ENCODE measurements around the gene TXNRD2.

TXNRD2 gene

DNA sequence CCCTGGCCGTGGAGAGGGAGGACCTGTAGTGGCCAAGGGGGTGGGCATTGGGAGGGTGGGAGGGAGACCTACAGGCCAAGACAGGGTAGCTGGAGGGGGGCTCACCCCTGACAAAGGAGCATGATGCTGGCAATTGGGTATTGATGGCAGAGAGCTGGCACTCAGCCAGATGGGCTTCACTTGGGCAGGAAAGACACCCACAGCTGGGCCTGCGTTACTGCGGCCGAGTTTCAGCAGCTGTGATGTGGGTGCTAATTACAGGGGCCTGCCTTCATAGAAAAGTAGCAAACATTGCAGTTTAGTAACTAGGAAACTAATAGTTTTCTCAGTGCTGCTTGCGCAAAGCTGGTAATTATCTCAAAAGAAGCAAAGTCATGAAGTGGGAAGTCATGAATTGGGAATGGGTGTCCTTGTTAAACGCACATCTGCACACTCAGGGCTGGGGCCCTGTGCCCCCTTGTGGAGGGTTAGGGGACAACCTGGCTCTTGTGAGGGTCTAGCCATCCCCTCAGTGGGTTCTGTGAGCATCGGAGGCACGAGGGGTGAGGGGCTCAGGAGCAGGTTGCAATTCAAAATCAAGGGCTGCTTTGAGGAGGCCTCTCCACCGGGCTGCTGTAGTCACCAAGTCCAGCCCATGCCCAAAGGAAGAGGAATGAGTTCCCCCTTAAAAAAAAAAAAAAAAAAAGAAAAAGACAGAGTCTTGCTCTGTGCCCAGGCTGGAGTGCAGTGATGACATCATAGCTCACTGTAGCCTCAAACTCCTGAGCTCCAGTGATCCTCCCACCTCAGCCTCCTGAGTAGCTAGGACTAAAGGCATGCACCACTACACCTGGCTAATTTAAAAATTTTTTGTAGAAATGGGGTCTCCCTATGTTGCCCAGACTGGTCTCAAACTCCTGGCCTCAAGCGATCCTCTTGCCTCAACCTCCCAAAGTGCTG, 24.4 kb upstream of the TXNRD2 start:
- no peak for DNase-seq

GRCh38 chr22:19964701-19965386, 23.2 kb upstream of the TXNRD2 start:
- DNase-seq, result no peak

GRCh38 chr22:19963863-19964642, 22.4 kb upstream of the TXNRD2 start:
- DNase-seq, result no peak

DNA sequence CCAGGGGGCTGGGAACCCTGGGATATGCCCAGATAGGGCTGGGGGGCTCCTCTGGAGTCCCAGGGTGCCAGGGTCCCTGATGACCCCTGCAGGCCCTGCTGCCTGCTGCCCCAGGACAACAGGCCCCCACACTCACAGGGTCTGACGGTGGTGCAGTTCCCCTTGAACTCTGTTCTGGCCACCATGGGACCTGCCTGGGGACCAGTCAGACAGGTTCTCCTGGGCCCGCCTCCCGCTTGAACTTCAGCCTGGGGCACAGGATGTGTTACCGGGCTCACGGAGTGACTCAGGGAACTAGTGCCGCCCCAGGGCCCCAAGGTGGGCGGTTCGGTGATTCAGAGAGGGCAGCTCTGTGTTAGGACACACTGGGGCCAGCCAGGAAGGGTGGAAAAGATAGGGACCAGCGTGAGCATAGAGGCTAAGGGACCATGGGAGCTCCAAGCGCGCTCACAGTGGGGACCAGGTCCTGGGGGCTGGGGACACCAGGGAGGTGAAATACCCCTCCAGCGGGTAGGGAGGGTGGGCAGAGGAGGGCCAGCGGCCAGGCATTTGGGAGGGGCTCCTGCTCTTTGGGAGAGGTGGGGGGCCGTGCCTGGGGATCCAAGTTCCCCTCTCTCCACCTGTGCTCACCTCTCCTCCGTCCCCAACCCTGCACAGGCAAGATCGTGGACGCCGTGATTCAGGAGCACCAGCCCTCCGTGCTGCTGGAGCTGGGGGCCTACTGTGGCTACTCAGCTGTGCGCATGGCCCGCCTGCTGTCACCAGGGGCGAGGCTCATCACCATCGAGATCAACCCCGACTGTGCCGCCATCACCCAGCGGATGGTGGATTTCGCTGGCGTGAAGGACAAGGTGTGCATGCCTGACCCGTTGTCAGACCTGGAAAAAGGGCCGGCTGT, 21.5 kb upstream of the TXNRD2 start:
- DNase-seq, result no peak

DNA sequence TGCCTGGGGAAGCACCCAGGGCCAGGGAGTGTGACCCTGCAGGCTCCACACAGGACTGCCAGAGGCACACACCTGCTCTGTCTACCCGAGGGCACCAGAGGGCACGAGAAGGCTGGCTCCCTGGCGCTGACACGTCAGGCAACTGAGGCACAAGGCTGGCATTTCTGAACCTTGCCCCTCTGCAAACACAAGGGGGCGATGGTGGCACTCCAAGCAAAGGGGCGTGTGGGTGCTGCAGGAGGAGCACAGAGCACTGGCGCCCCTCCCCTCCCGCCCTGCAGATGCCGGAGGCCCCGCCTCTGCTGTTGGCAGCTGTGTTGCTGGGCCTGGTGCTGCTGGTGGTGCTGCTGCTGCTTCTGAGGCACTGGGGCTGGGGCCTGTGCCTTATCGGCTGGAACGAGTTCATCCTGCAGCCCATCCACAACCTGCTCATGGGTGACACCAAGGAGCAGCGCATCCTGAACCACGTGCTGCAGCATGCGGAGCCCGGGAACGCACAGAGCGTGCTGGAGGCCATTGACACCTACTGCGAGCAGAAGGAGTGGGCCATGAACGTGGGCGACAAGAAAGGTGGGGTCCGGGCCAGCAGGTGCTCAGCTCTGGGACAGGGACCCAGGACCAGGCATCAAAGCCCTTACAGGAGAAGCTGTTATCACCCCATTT, 20.8 kb upstream of the TXNRD2 start:
- peak; percentile 59 for DNase-seq

- no peak for DNase-seq
These were observed 20.2 kb upstream of the TXNRD2 start for GRCh38 chr22:19961868-19962245.

DNA sequence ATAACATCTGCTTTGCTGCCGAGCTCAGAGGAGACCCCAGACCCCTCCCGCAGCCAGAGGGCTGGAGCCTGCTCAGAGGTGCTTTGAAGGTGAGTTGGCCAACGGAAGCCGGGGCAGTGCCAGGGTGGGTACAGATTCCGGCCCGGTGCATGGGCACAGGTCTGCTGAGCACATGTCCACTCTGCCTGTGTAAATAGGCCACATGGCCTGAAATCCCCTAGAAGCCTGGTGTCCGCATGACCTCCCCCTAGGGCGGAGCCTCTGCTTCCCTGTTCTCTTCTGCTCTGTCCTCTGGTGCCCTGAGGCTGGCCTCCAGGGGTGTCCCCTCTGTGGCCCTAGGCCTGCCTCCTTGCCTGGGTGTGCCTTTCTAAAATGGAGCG, 19.6 kb upstream of the TXNRD2 start:
- DNase-seq, result no peak

DNA sequence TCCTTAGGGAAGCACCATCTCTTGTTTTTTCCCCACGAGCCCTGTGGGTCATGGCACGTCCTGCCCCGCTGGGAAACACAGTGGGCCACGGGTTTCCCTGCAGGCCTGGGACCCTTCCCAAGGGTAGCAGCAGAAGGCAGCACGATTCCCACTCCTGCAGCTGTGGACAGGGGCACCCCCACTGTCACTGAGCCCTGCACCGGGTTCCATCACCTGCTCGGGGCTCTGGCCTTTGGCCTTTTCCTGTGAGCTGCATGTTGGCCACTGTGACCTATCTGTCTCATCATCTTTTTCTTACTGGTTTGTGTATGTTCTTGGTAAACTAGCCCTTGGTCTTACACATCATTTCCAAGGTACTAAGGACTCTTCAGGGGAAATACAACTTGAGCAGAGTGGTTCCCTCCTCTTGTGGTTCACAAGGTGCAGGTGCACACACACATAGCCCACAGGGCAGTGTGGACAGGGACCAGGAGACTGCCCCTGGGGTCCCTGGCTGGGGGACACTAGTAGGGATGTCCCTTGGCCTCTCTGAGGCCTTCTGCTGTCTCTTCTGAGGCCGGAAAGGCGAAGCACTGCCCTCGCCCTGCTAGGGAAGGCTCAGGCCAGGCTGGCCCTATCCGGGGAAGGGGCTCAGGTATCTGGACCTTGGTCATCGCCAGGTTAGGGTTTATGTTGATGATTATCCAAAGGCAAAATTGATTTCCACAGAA, 19.0 kb upstream of the TXNRD2 start:
- no peak for DNase-seq

DNA sequence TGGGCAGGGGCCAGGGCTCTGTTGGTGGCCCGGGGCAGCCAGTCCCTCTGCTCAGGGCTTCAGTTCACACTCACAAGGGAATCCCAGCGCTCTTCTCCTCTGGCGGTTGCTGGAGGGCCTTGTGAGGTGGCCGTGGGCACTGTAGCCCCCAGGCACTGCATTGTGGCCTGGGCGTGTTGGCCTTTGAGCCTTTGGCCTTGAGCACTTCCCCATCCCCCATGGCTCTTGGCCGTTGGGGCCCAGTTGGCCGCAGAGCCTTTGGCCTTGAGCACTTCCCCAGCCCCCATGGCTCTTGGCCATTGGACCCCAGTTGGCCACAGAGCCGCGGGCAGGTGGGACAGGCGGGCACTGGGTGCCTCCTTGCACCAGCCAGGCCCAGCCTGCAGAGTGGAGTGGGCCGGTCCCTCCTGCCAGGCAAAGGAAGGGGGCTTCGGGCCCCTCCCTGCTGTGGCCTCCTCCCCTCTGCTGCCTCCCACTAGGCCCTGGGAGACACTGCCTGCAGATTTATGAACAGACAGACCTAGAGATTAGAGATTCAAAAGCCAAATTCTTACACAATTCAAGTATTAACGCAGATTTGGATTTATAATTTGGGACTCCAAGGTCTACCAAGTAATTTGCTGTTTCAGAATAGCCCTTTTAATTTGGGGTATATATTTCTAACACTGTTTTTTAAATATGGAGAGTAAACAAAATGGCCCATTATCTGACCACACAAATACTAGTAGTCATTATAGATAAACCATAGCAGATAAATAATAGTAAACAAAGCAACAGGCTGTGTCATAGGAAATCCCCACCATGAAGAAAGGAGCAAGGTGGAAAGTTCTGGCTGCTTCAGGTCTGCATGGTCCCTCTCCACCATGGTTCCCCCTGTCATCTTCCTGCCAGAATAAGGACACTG, 18.2 kb upstream of the TXNRD2 start:
- no peak for DNase-seq

GRCh38 chr22:19959043-19959586, 17.5 kb upstream of the TXNRD2 start:
- no peak for DNase-seq

GRCh38 chr22:19958083-19959042, 16.7 kb upstream of the TXNRD2 start:
- DNase-seq, result no peak

DNA sequence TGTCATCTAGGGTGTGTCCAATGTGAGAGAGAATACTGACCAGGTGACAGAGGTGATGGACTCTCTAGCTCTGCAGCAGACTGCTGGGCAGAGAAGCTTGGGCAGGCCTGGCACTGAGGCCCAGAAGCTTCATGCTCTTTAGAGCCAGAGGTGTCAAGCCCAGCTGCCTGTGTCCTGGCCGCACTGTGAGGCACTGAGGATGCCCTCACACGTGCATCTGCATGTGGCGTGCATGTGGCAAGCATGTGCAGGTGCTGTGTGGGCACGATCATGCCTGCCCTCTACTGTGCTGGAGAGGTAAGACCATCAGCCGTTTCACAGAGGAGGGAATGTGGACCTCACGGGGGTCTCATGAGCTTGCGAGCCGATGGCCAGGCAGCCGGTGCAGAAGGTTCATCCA, 15.8 kb upstream of the TXNRD2 start:
- DNase-seq, result no peak

DNA sequence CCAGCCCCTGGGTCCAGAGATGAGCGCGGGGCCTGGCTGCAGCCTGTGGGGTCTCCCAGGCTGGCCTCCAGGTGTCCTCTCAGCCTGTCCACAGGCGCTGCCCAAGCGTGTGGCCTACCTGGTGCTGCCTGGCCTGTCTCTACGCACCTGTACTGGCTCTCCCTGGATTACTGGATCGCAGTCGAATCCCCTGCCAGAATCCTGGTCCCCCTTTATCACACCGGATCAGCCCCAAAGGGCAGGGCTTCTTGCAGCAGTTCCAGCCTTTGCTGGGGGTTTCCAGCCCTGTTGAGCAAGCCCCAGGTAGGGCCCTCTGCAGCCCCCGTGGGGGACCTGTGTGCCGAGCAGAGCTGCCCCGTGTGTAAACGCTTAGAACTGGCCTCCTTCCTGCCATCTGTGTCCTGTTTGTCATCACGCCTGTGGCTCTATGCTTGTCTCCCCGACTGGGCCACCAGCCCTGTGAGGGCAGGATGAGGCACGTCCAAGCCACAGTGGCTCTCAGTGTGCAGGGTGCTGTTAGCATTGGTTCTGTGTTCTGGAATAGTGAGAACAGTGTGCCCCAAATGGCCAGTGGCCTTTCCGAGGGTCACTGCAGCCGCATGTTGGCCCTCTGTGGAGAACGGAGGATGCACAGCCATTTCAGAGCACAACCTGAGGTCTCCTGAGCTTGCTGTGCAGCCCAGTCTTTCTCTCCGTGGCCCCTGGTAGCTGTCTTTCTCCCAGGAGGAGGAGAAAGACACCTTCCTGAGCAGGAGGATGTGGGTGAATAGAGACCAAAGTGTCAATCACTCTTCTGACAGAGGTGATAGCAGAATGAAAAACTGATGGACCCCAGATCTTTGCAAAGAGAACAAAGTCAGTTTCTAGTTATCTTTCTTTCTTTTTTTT, 13.9 kb upstream of the TXNRD2 start:
- no peak for DNase-seq

- no peak for DNase-seq
These were observed 9.7 kb upstream of the TXNRD2 start for GRCh38 chr22:19951346-19951745.

DNA sequence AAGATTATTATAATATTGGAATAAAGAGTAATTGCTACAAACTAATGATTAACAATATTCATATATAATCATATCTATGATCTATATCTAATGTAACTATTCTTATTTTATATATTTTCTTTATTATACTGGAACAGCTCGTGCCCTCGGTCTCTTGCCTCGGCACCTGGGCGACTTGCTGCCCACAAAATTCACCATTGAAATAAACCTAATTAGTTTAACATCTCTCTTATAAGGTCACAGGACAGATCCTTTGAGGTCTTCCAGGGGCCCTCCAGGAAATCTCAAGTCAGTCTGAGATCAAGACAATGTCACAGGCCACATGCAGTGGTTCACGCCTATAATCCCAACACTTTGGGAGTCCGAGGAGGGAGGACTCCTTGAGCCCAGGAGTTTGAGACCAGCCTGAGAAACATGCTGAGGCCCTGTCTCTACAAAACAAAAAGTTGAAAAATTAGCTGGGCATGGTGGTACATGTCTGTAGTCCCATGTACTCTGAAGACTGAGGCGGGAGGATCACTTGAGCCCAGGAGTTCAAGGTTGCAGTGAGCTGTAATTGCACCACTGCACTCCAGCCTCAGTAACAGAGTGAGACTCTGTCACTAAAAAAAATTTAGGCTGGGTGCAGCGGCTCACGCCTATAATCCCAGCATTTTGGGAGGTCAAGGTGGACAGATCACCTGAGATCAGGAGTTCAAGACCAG, 6.6 kb upstream of the TXNRD2 start:
- DNase-seq, result no peak

DNA sequence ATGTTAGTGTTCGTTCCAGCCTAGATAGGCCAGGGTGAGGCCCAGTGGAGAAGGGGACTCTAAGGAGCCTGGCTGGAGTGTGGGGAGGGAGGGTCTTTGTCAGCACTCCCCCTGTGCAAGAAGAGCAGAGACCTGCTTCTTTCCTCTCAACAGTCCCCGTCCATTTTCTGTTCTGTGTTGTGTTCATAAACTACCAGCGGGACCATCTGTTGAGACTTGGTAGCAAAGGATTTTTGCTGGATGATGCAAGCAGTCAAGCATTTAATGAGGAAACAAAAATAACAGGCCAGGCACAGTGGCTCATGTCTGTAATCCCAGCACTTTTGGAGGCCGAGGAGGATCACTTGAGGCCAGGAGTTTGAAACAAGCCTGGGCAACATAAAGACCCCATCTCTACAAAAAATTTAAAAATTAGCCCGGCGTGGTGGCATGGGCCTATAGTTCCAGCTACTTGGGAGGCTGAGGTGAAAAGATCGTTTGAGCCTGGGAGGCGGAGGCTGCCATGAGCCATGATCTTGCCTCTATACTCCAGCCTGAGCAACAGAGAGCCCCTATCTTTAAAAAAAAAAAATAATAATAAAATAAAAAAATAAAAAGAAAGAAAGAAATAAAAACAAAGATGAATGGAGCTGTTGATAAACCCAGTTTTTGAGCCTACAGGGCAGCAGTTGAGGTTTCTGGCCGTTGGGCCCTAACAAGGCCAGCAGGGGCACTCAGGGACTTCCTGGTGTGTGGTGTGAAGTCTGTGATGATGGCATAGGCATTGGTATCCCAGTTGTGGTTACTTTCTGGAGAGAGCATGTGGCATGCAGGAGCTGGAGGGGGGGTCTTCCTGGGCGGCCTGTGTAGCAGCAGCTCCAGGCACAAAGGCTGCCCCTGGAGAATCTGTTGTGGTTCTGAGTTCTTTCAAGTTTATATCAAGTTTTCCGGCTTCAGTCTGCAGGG, 1.7 kb upstream of the TXNRD2 start:
- no peak for DNase-seq

Data from CD4-positive, alpha-beta T cell treated with Interleukin-21 for 1 hour (primary cell).